Gastroesophageal sphincter (tissue), 4 donors: ENCODE results near the gene LEMD3. TPM values are rescaled to one million over a fixed set of nuclear protein-coding genes. Genes with fewer than 3 reads are reported as not detected.

ENCODE experiments used
- ATAC-seq: fragments of 150-250 bp; one replicate; pipeline ENCODE4 v1.9.1; 2016; ENCODE audit warnings: mild to moderate bottlenecking, moderate library complexity
- H3K27ac ChIP-seq, 4 donors: fragments of 200-600 bp; sonication (generic) in 3 of 4; 1 replicate in 3 of 4; 2 replicates in 1 of 4; pipeline ENCODE4 v1.5.1; 2016 to 2019
- H3K27me3 ChIP-seq: fragments of 200-600 bp; sonication (generic); one replicate; pipeline ENCODE4 v1.5.1; 2019
- H3K36me3 ChIP-seq, 2 donors: fragments of 200-600 bp; sonication (generic); one replicate each; pipeline ENCODE4 v1.5.1; 2019; ENCODE audit warnings: control low read depth in 1 of 2
- H3K4me1 ChIP-seq, 3 donors: fragments of 200-600 bp; sonication (generic); 1 replicate in 2 of 3; 2 replicates in 1 of 3; pipeline ENCODE4 v1.5.1; 2016 to 2019; ENCODE audit warnings: control low read depth in 2 of 3
- H3K4me3 ChIP-seq, 2 donors: fragments of 200-600 bp; sonication (generic); one replicate each; pipeline ENCODE4 v1.5.1; 2019; ENCODE audit warnings: mild to moderate bottlenecking in 1 of 2, moderate library complexity in 1 of 2
- H3K9me3 ChIP-seq, 3 donors: fragments of 200-600 bp; sonication (generic); one replicate each; pipeline ENCODE4 v1.5.1; 2017 to 2019; ENCODE audit warnings: control low read depth in 2 of 3
- EP300 ChIP-seq: sonication (generic); formaldehyde crosslinking; IDR thresholded peaks from one replicate; pipeline ENCODE4 v1.6.1; 2017; ENCODE audit warnings: antibody characterized with exemption, mild to moderate bottlenecking
- POLR2A ChIP-seq, 2 donors: fragments of 450-650 bp; IDR thresholded peaks; one replicate each; pipeline ENCODE4 v1.6.1; 2017; ENCODE audit warnings: antibody characterized with exemption in 2 of 2, mild to moderate bottlenecking in 2 of 2, moderate library complexity in 1 of 2
- POLR2AphosphoS5 ChIP-seq: sonication (generic); formaldehyde crosslinking; IDR thresholded peaks from one replicate; pipeline ENCODE4 v1.6.1; 2017; ENCODE audit warnings: antibody characterized with exemption
- WGBS, 2 donors: methylation state at CpG; one replicate each; pipeline ENCODE4 v1.1.5; 2018; ENCODE audit warnings: low coverage in 1 of 2; 5-methylcytosine and 5-hydroxymethylcytosine counted together
- total RNA-seq, 4 donors: library from RNA; depleted of rRNA; stranded (reverse); fragments of >200 nt; gene quantifications; one replicate each; pipeline ENCODE4 v1.1.0, GENCODE V29; 2016
- TF ChIP-seq, protein P1 (sequence below), 4 experiments: fragments of 200-600 bp in 2 of 4; fragments of 450-650 bp in 2 of 4; sonication (generic) in 1 of 4; IDR thresholded peaks; one replicate each; pipeline ENCODE4 v1.5.1; 2017 to 2019; ENCODE audit warnings: antibody characterized with exemption in 4 of 4, mild to moderate bottlenecking in 2 of 4, moderate library complexity in 2 of 4

The LEMD3 gene
- total RNA-seq, 4 donors from 2014 or later, result 21.2 to 50.9 (median 23.4) TPM

- WGBS, 2 donors, result 55 to 65% methylated on average over 3 of the region's 3 CpGs
- peaks cover 0 to 49% (median 0%) of the 10 kb centered on the region in 3 donors for H3K4me1 ChIP-seq
- no peaks in the 10 kb centered on the region for H3K27me3 ChIP-seq
- H3K4me3 ChIP-seq, result no peak overlapping the region
- H3K36me3 ChIP-seq, result no peaks in the 10 kb centered on the region
- H3K27ac ChIP-seq, result no peak overlapping the region
- no peaks in the 10 kb centered on the region for H3K9me3 ChIP-seq
- no peak for ATAC-seq
- TF ChIP-seq, protein P1, sequence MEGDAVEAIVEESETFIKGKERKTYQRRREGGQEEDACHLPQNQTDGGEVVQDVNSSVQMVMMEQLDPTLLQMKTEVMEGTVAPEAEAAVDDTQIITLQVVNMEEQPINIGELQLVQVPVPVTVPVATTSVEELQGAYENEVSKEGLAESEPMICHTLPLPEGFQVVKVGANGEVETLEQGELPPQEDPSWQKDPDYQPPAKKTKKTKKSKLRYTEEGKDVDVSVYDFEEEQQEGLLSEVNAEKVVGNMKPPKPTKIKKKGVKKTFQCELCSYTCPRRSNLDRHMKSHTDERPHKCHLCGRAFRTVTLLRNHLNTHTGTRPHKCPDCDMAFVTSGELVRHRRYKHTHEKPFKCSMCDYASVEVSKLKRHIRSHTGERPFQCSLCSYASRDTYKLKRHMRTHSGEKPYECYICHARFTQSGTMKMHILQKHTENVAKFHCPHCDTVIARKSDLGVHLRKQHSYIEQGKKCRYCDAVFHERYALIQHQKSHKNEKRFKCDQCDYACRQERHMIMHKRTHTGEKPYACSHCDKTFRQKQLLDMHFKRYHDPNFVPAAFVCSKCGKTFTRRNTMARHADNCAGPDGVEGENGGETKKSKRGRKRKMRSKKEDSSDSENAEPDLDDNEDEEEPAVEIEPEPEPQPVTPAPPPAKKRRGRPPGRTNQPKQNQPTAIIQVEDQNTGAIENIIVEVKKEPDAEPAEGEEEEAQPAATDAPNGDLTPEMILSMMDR (IDR thresholded peaks at IDR 0.05), result no peak
- TF ChIP-seq EP300, result no peak
- TF ChIP-seq POLR2A (IDR thresholded peaks at IDR 0.05), result no peak
- no peak for TF ChIP-seq POLR2AphosphoS5
These were observed 18.9 kb downstream of the LEMD3 start for GRCh38 chr12:65188179-65188701.

- ATAC-seq, result no peak
- WGBS, 2 donors, result 85 to 100% methylated on average over 3 to 4 of the region's 4 CpGs
These were observed 19.8 kb downstream of the LEMD3 start for GRCh38 chr12:65189028-65189718.

DNA sequence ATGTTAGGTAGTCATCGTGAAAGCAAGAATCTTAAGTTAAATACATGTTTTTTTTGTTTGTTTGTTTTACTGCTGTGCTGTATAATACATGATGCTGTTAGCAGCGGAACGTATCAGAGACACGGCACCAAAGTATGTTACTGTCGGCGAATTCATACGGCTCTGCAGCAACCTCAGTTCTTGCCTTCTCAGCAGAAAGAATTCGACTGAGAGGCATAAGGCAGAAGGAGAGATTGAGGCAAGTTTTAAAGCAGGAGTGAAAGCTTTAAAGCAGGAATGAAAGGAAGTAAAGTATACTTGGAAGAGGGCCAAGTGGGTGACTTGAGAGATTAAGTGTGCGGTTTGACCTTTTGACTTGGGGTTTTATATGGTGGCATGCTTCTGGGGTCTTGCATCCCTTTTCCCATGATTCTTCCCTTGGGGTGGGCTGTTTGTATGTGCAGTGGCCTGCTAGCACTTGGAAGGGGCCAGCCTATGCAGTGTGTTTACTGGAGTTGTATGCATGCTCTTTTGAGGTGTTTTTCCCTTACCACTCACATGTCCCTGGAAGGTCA is 23.7 kb downstream of the LEMD3 start:
- WGBS, 2 donors, result 73% methylated on average over 9 of the region's 9 CpGs
- no peaks in the 10 kb centered on the region for H3K27me3 ChIP-seq
- H3K4me3 ChIP-seq, result no peak overlapping the region
- TF ChIP-seq, protein P1 (IDR thresholded peaks at IDR 0.05), result no peak
- TF ChIP-seq POLR2AphosphoS5 (no peak), EP300 (no peak), POLR2A (IDR thresholded peaks at IDR 0.05) (no peak)
- H3K4me1 ChIP-seq, result peaks cover 0 to 46% (median 3%) of the 10 kb centered on the region in 3 donors
- no peak overlapping the region for H3K27ac ChIP-seq
- H3K36me3 ChIP-seq, result no peaks in the 10 kb centered on the region
- ATAC-seq, result no peak
- H3K9me3 ChIP-seq, result peaks cover 0 to 7% (median 0%) of the 10 kb centered on the region in 3 donors

More at GRCh38 chr12:65189028-65189718, 19.8 kb downstream of the LEMD3 start:
- no peak overlapping the region for H3K27ac ChIP-seq
- TF ChIP-seq POLR2A (IDR thresholded peaks at IDR 0.05) (no peak), POLR2AphosphoS5 (no peak), EP300 (no peak)
- TF ChIP-seq, protein P1 (IDR thresholded peaks at IDR 0.05), result no peak
- H3K27me3 ChIP-seq, result no peaks in the 10 kb centered on the region
- no peaks in the 10 kb centered on the region for H3K9me3 ChIP-seq
- no peaks in the 10 kb centered on the region for H3K36me3 ChIP-seq
- H3K4me3 ChIP-seq, result no peak overlapping the region
- peaks cover 0 to 52% (median 0%) of the 10 kb centered on the region in 3 donors for H3K4me1 ChIP-seq

- Histone ChIP-seq H3K9me3 (peaks cover 0 to 7% (median 0%) of the 10 kb centered on the region in 3 donors), H3K27me3 (no peaks in the 10 kb centered on the region), H3K4me3 (no peak overlapping the region), H3K27ac (no peak overlapping the region), H3K36me3 (no peaks in the 10 kb centered on the region), H3K4me1 (peaks cover 0 to 37% (median 3%) of the 10 kb centered on the region in 3 donors)
- TF ChIP-seq, protein P1 (IDR thresholded peaks at IDR 0.05), result no peak
- no peak for TF ChIP-seq EP300
- no peak for TF ChIP-seq POLR2A (IDR thresholded peaks at IDR 0.05)
- no peak for TF ChIP-seq POLR2AphosphoS5
- 88 to 91% methylated on average over 4 of the region's 4 CpGs for WGBS, 2 donors
- no peak for ATAC-seq
These were observed 25.6 kb downstream of the LEMD3 start for GRCh38 chr12:65194949-65195348.
